Esophagus muscularis mucosa (tissue), 4 donors: ENCODE data around the gene MIOS. TPM values are rescaled to one million over a fixed set of nuclear protein-coding genes. Genes with fewer than 3 reads are reported as not detected.

Source experiments
- DNase-seq: peaks from one replicate; pipeline ENCODE4 v3.0.0-alpha.2; 2017; ENCODE audit errors: extremely low spot score
- H3K27ac ChIP-seq, 4 donors: fragments of 200-600 bp; sonication (generic); replicated peaks in 1 of 4; 1 replicate in 3 of 4; 2 replicates in 1 of 4; pipeline ENCODE4 v1.5.1; 2016 to 2019; ENCODE audit warnings: mild to moderate bottlenecking in 1 of 4
- H3K27me3 ChIP-seq, 4 donors: fragments of 200-600 bp; sonication (generic); one replicate each; pipeline versions ENCODE4 v1.5.1 to v1.6.0; 2016 to 2019
- H3K36me3 ChIP-seq, 4 donors: fragments of 200-600 bp; sonication (generic); one replicate each; pipeline ENCODE4 v1.5.1; 2016 to 2019
- H3K4me1 ChIP-seq, 4 donors: fragments of 200-600 bp; sonication (generic); one replicate each; pipeline ENCODE4 v1.5.1; 2016 to 2019
- H3K4me3 ChIP-seq, 4 donors: fragments of 200-600 bp; sonication (generic); 1 replicate in 2 of 4; 2 replicates in 2 of 4; pipeline ENCODE4 v1.5.1; 2016 to 2019; ENCODE audit warnings: mild to moderate bottlenecking in 4 of 4, moderate library complexity in 1 of 4
- H3K9me3 ChIP-seq, 4 donors: fragments of 200-600 bp; sonication (generic); 1 replicate in 3 of 4; 2 replicates in 1 of 4; pipeline ENCODE4 v1.5.1; 2016 to 2019
- EP300 ChIP-seq: sonication (generic); formaldehyde crosslinking; IDR thresholded peaks from one replicate; pipeline ENCODE4 v1.6.1; 2017; ENCODE audit warnings: antibody characterized with exemption
- POLR2A ChIP-seq: fragments of 450-650 bp; IDR thresholded peaks from one replicate; pipeline ENCODE4 v1.6.1; 2017; ENCODE audit warnings: antibody characterized with exemption, moderate library complexity, mild to moderate bottlenecking, low read depth
- POLR2AphosphoS5 ChIP-seq, 2 donors: sonication (generic); formaldehyde crosslinking; IDR thresholded peaks; one replicate each; pipeline ENCODE4 v1.6.1; 2017; ENCODE audit warnings: antibody characterized with exemption in 2 of 2
- WGBS: methylation state at CpG from one replicate; pipeline ENCODE4 v1.1.5; 2018; 5-methylcytosine and 5-hydroxymethylcytosine counted together
- intact Hi-C: fragments of 100-400 bp; cut with DNase I; formaldehyde crosslinking; loops from one replicate; pipeline ENCODE4 v1.15.1; 2023
- total RNA-seq, 4 donors: library from RNA; depleted of rRNA; stranded (reverse); fragments of >200 nt; gene quantifications; one replicate each; pipeline versions ENCODE4 v1.1.0 to v1.2.1, GENCODE V29; 2016
- TF ChIP-seq, protein P1 (sequence below), 3 experiments: fragments of 200-600 bp in 2 of 3; fragments of 450-650 bp in 1 of 3; sonication (generic) in 2 of 3; IDR thresholded peaks; one replicate each; pipeline ENCODE4 v1.5.1; 2017 to 2019; ENCODE audit warnings: antibody characterized with exemption in 3 of 3, mild to moderate bottlenecking in 2 of 3, moderate library complexity in 1 of 3

Gene MIOS
- total RNA-seq, 4 donors from 2014 or later, result 17.5 to 32.5 (median 25.7) TPM

DNA sequence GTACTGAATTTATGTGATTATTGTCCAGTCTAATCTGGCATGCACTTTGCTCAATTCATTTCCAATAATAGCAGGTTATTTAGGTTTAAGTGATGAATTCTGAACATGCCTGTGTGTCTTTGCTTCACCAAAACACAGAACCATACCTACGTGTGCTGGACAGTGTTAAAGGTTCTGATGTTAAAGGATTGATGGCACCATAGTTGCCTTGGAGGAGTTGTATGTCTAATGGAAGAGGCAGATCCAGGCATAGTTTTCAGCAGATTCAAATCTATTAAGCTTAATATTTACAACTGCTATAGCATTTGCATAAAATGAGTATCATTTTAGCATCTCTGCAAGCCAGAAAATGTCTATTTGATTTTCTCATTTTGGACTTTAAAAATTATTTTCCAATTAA lies 45.8 kb downstream of the MIOS start:
- Histone ChIP-seq H3K4me3 (no peak overlapping the region), H3K27me3 (no peaks in the 10 kb centered on the region), H3K36me3 (peaks cover 0 to 15% (median 0%) of the 10 kb centered on the region in 4 donors), H3K9me3 (no peaks in the 10 kb centered on the region), H3K4me1 (no peaks in the 10 kb centered on the region), H3K27ac (no peak overlapping the region)
- whole genome bisulfite sequencing, result 82% methylated on average over 1 of the region's 1 CpG
- DNase-seq, result no peak
- intact Hi-C loops, result no loop called here
- no peak for TF ChIP-seq POLR2A
- TF ChIP-seq, protein P1, sequence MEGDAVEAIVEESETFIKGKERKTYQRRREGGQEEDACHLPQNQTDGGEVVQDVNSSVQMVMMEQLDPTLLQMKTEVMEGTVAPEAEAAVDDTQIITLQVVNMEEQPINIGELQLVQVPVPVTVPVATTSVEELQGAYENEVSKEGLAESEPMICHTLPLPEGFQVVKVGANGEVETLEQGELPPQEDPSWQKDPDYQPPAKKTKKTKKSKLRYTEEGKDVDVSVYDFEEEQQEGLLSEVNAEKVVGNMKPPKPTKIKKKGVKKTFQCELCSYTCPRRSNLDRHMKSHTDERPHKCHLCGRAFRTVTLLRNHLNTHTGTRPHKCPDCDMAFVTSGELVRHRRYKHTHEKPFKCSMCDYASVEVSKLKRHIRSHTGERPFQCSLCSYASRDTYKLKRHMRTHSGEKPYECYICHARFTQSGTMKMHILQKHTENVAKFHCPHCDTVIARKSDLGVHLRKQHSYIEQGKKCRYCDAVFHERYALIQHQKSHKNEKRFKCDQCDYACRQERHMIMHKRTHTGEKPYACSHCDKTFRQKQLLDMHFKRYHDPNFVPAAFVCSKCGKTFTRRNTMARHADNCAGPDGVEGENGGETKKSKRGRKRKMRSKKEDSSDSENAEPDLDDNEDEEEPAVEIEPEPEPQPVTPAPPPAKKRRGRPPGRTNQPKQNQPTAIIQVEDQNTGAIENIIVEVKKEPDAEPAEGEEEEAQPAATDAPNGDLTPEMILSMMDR (IDR thresholded peaks at IDR 0.05), result no peak
- no peak for TF ChIP-seq POLR2AphosphoS5 (IDR thresholded peaks at IDR 0.05)
- no peak for TF ChIP-seq EP300

GRCh38 chr7:7613210-7613609 lies 46.5 kb downstream of the MIOS start:
- no peak for DNase-seq
- Histone ChIP-seq H3K36me3 (peaks cover 0 to 8% (median 0%) of the 10 kb centered on the region in 4 donors), H3K9me3 (no peaks in the 10 kb centered on the region), H3K27ac (no peak overlapping the region), H3K4me1 (no peaks in the 10 kb centered on the region), H3K4me3 (no peak overlapping the region), H3K27me3 (no peaks in the 10 kb centered on the region)
- intact Hi-C loops, result no loop called here
- WGBS, result 97% methylated on average over 1 of the region's 1 CpG
- TF ChIP-seq, protein P1 (IDR thresholded peaks at IDR 0.05), result no peak
- TF ChIP-seq EP300 (no peak), POLR2A (no peak), POLR2AphosphoS5 (IDR thresholded peaks at IDR 0.05) (no peak)

DNA sequence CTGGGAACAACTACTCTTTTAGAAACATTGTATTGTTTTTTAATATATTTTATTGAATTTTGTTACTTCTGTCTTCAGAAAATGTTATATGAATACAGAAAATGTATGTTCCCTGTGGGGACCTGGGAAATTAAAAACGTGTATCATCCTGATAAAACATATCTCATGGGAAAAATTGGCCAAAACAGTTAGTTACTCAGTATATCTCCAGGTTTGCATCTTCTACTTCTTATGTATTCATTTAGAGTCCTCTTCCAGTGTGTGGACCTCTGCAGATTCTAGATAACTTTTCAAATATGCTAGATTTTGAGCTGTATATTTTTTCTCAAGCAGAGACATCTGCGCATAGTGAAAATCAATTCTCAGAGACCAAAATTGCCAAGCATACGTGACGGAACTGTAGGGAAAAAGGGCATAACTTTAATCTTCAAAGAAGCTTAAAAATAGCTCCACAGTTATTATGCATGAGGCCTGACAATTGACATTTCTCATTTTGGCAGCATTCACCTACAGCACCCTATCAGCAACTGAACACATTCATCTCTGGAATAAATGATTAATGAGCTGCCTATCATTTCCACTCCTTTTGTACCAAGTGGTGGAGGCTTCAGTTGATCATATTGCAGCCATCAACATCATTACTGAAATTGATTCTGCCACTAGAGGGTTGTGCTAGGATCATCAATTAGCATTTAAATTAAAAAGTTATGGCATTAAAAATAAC lies 47.5 kb downstream of the MIOS start:
- H3K4me1 ChIP-seq, result no peaks in the 10 kb centered on the region

DNA sequence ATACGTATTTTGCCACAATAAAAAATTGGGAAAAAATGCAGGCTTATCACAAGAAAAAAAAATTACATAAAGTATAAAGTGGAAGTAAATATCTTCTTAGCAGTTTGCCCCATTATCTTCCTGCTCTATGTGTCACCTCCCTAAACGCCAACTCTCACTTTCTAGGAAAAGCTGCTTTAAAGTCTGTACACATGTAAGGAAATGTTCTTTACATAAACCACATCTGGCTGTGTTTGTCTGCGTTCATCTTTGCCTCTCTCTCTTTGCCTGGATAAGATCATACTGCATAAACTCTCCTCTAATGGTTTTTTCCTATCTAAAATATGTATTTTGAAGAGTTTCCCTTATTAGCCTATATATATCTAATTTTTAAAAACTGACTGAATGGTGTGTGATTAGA lies 50.9 kb downstream of the MIOS start:
- intact Hi-C loops, result no loop called here
- 78% methylated on average over 3 of the region's 3 CpGs for WGBS
- Histone ChIP-seq H3K9me3 (no peaks in the 10 kb centered on the region), H3K4me3 (no peak overlapping the region), H3K27ac (no peak overlapping the region), H3K4me1 (no peaks in the 10 kb centered on the region), H3K27me3 (no peaks in the 10 kb centered on the region), H3K36me3 (no peaks in the 10 kb centered on the region)
- TF ChIP-seq POLR2AphosphoS5 (IDR thresholded peaks at IDR 0.05) (no peak), POLR2A (no peak), EP300 (no peak)
- TF ChIP-seq, protein P1 (IDR thresholded peaks at IDR 0.05), result no peak
- DNase-seq, result no peak

More for the DNA sequence above, 47.5 kb downstream of the MIOS start:
- 78% methylated on average over 4 of the region's 4 CpGs for WGBS
- H3K9me3 ChIP-seq, result no peaks in the 10 kb centered on the region
- peaks cover 0 to 5% (median 0%) of the 10 kb centered on the region in 4 donors for H3K36me3 ChIP-seq
- H3K27ac ChIP-seq, result no peak overlapping the region
- DNase-seq, result no peak
- H3K27me3 ChIP-seq, result no peaks in the 10 kb centered on the region
- intact Hi-C loops, result no loop called here
- TF ChIP-seq POLR2AphosphoS5 (IDR thresholded peaks at IDR 0.05), result no peak
- TF ChIP-seq, protein P1 (IDR thresholded peaks at IDR 0.05), result no peak
- no peak for TF ChIP-seq EP300
- TF ChIP-seq POLR2A, result no peak
- H3K4me3 ChIP-seq, result no peak overlapping the region
